SU-DHL-6 (cell line): Measurements from ENCODE around the gene ISY1.
A peak's percentile ranks its signal among the peaks of the same experiment; 100 is the strongest.

Experiments
- H2AFZ ChIP-seq: fragments of 200-600 bp; sonication (generic); 2 replicates; pipeline ENCODE4 v1.6.1; 2014; ENCODE audit warnings: low read depth, mild to moderate bottlenecking, moderate library complexity, mixed read lengths, antibody characterized with exemption, low read length; ENCODE audit not compliant: severe bottlenecking
- H3F3A ChIP-seq: fragments of 200-600 bp; shearing (Covaris generic); 2 replicates; pipeline ENCODE4 v1.6.0; 2016; ENCODE audit warnings: antibody characterized with exemption, mild to moderate bottlenecking; ENCODE audit not compliant: insufficient read depth
- H3K27ac ChIP-seq: fragments of 200-600 bp; sonication (generic); 2 replicates; pipeline ENCODE4 v1.5.1; 2016; ENCODE audit warnings: low read depth, mild to moderate bottlenecking, low read length, moderate library complexity, mixed read lengths
- H3K27me3 ChIP-seq: fragments of 200-600 bp; sonication (generic), shearing (Covaris generic); 2 replicates; pipeline ENCODE4 v1.6.0; 2014; ENCODE audit warnings: mild to moderate bottlenecking, low read length
- H3K36me3 ChIP-seq: fragments of 200-600 bp; sonication (generic); 2 replicates; pipeline ENCODE4 v1.6.1; 2014; ENCODE audit warnings: mild to moderate bottlenecking, low read length, mixed read lengths
- H3K4me2 ChIP-seq: fragments of 300-600, 200-600 bp; shearing (Covaris generic), sonication (generic); 2 replicates; pipeline ENCODE4 v1.6.0; 2014; ENCODE audit warnings: low read length, low read depth, mild to moderate bottlenecking; ENCODE audit not compliant: poor library complexity, severe bottlenecking
- H3K4me3 ChIP-seq: fragments of 200-600 bp; sonication (generic); 2 replicates; pipeline ENCODE4 v1.5.1; 2014; ENCODE audit warnings: antibody characterized with exemption, low read length, mild to moderate bottlenecking, mixed read lengths; ENCODE audit not compliant: insufficient read depth, poor library complexity, severe bottlenecking
- H3K79me2 ChIP-seq: fragments of 200-600 bp; sonication (generic); 2 replicates; pipeline ENCODE4 v1.6.1; 2014; ENCODE audit warnings: mild to moderate bottlenecking, low read length, moderate library complexity; ENCODE audit not compliant: insufficient read depth
- H3K9ac ChIP-seq: fragments of 200-600 bp; sonication (generic); 2 replicates; pipeline ENCODE4 v1.7.0; 2014; ENCODE audit warnings: mild to moderate bottlenecking, low read length
- H3K9me2 ChIP-seq: fragments of 200-600 bp; sonication (generic); replicated peaks from 2 replicates; pipeline ENCODE4 v1.6.1; 2014; ENCODE audit warnings: low read length; ENCODE audit not compliant: insufficient read depth
- H3K9me3 ChIP-seq: fragments of 200-600 bp; sonication (generic); 2 replicates; pipeline ENCODE4 v1.6.1; 2014; ENCODE audit warnings: low read length, mixed read lengths; ENCODE audit not compliant: insufficient read depth
- H4K20me1 ChIP-seq: fragments of 200-600 bp; sonication (generic); 2 replicates; pipeline ENCODE4 v1.6.1; 2014; ENCODE audit warnings: low read depth, mild to moderate bottlenecking, antibody characterized with exemption, low read length, moderate library complexity, mixed read lengths
- CTCF ChIP-seq: fragments of 200-600 bp; sonication (generic); IDR thresholded peaks from one replicate; pipeline ENCODE4 v1.5.1; 2017; ENCODE audit warnings: antibody characterized with exemption, mild to moderate bottlenecking, low read length, moderate library complexity; ENCODE audit not compliant: insufficient read depth, poor library complexity, severe bottlenecking
- EZH2phosphoT487 ChIP-seq: fragments of 200-600 bp; sonication (generic), shearing (Covaris generic); conservative IDR thresholded peaks from 2 replicates; pipeline ENCODE4 v1.6.1; 2018; ENCODE audit warnings: mild to moderate bottlenecking, antibody characterized with exemption, low read length, moderate library complexity, mixed read lengths

ISY1 gene

GRCh38 chr3:129181819-129182218 lies 21.0 kb upstream of the ISY1 start:
- Histone ChIP-seq H3K4me2 (peak overlapping the region; percentile 89), H3K27me3 (no peaks in the 10 kb centered on the region), H3K36me3 (peaks cover 21% of the 10 kb centered on the region), H3F3A (no peaks in the 10 kb centered on the region), H3K9me2 (no peaks in the 10 kb centered on the region), H3K4me3 (peak overlapping the region; percentile 88), H3K79me2 (peaks cover 78% of the 10 kb centered on the region), H3K9me3 (no peaks in the 10 kb centered on the region), H3K27ac (peak overlapping the region; percentile 75; the same call in 1 of the 2 replicates), H4K20me1 (peaks cover 38% of the 10 kb centered on the region), H3K9ac (peak overlapping the region; percentile 98), H2AFZ (no peak overlapping the region)
- no peak for TF ChIP-seq CTCF
- no peak for TF ChIP-seq EZH2phosphoT487

DNA sequence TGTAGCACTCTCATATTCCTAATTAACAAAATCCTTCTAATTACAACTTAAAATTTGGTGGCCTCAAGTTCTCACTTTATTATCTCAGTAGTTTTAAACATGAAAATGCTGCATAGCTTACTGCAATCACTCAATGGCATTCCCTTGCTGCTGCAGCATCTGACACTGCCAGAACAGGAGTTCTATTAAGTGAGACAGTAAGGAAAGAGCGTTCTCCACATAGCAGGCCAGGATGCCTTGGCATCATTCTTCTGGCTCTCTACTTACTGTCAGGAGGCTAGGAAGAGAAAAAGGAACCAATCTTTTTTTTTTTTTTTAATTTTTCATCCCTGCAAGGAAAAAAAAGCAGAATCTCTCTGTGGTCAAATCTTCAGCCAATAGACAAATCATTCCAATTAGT lies 19.6 kb upstream of the ISY1 start:
- H3K36me3 ChIP-seq = peaks cover 29% of the 10 kb centered on the region
- no peak overlapping the region for H2AFZ ChIP-seq
- H4K20me1 ChIP-seq = peaks cover 47% of the 10 kb centered on the region
- H3K27ac ChIP-seq = no peak overlapping the region
- peak overlapping the region; percentile 89 for H3K4me2 ChIP-seq
- TF ChIP-seq EZH2phosphoT487 = no peak
- TF ChIP-seq CTCF = no peak
- peak overlapping the region; percentile 88 for H3K4me3 ChIP-seq
- H3K9ac ChIP-seq = peak overlapping the region; percentile 98
- H3K9me2 ChIP-seq = no peaks in the 10 kb centered on the region
- no peaks in the 10 kb centered on the region for H3K9me3 ChIP-seq
- no peaks in the 10 kb centered on the region for H3K27me3 ChIP-seq
- peaks cover 91% of the 10 kb centered on the region for H3K79me2 ChIP-seq
- no peaks in the 10 kb centered on the region for H3F3A ChIP-seq

GRCh38 chr3:129176051-129176450 lies 15.2 kb upstream of the ISY1 start:
- Histone ChIP-seq H3K79me2 (peaks cover 100% of the 10 kb centered on the region), H3K27ac (no peak overlapping the region), H3K9ac (no peak overlapping the region), H2AFZ (no peak overlapping the region), H3K4me3 (no peak overlapping the region), H3K9me2 (no peaks in the 10 kb centered on the region), H3K9me3 (no peaks in the 10 kb centered on the region), H3K27me3 (no peaks in the 10 kb centered on the region), H3K36me3 (peaks cover 34% of the 10 kb centered on the region), H4K20me1 (peaks cover 66% of the 10 kb centered on the region), H3F3A (peaks cover 12% of the 10 kb centered on the region; the same call in 1 of the 2 replicates), H3K4me2 (no peak overlapping the region)
- TF ChIP-seq CTCF (no peak), EZH2phosphoT487 (no peak)
